Epithelial cell of proximal tubule (primary cell): ENCODE results near the gene CTNNBIP1. TPM values are rescaled to one million over a fixed set of nuclear protein-coding genes. Genes with fewer than 3 reads are reported as not detected.

Experiments used
- DNase-seq: peaks from one replicate; pipeline ENCODE4 v3.0.0-alpha.2; 2011; ENCODE audit warnings: low read depth
- H3K4me3 ChIP-seq: 2 replicates; pipeline ENCODE4 v1.5.1; 2011; ENCODE audit warnings: low read depth, mild to moderate bottlenecking, low read length
- CTCF ChIP-seq: conservative IDR thresholded peaks from 2 replicates; pipeline ENCODE4 v1.5.1; 2012; ENCODE audit warnings: low read depth, mild to moderate bottlenecking, low read length
- total RNA-seq: library from RNA; depleted of rRNA; stranded (reverse); fragments of >200 nt; gene quantifications from 2 replicates; pipeline ENCODE4 v1.2.3, GENCODE V29; 2015

The CTNNBIP1 gene
- total RNA-seq, 1 donor from 2014 or later: 26.8 TPM

- no peak for DNase-seq
- H3K4me3 ChIP-seq: peak overlapping the region; percentile 82
- TF ChIP-seq CTCF: no peak
Observed at GRCh38 chr1:9823693-9823942, 86.5 kb downstream of the CTNNBIP1 start.

GRCh38 chr1:9822897-9823692, 87.0 kb downstream of the CTNNBIP1 start:
- no peak for TF ChIP-seq CTCF
- peak overlapping the region; percentile 82 for H3K4me3 ChIP-seq
- no peak for DNase-seq

GRCh38 chr1:9822490-9822889, 87.6 kb downstream of the CTNNBIP1 start:
- TF ChIP-seq CTCF: no peak
- no peak for DNase-seq
- H3K4me3 ChIP-seq: peak overlapping the region; percentile 82

- TF ChIP-seq CTCF: no peak
- DNase-seq: no peak
- H3K4me3 ChIP-seq: peak overlapping the region; percentile 82
Observed at GRCh38 chr1:9821710-9822109, 88.4 kb downstream of the CTNNBIP1 start.

- no peak for DNase-seq
- H3K4me3 ChIP-seq: no peak overlapping the region
- no peak for TF ChIP-seq CTCF
Observed at GRCh38 chr1:9820521-9820920, 89.5 kb downstream of the CTNNBIP1 start.

- H3K4me3 ChIP-seq: no peak overlapping the region
- no peak for TF ChIP-seq CTCF
- no peak for DNase-seq
Observed at GRCh38 chr1:9817734-9818133, 92.3 kb downstream of the CTNNBIP1 start.

- no peak for TF ChIP-seq CTCF
- no peak overlapping the region for H3K4me3 ChIP-seq
- DNase-seq: no peak
Observed at GRCh38 chr1:9816199-9816598, 93.9 kb downstream of the CTNNBIP1 start.
